Pancreas (tissue), 10 donors: ENCODE results near the gene TTF1. TPM values are rescaled to one million over a fixed set of nuclear protein-coding genes. Genes with fewer than 3 reads are reported as not detected.

ENCODE experiments used
- ATAC-seq, 4 donors: fragments of 200-7000 bp; cut with Tn5 transposase; one replicate each; pipeline versions ENCODE4 v1.8.0 to v1.9.1; 2020; ENCODE audit warnings: mild to moderate bottlenecking in 4 of 4, moderate library complexity in 4 of 4
- DNase-seq, 6 donors: peaks; one replicate each; pipeline ENCODE4 v3.0.0-alpha.2; 2020
- FAIRE-seq: peaks from 2 replicates; lab custom pipeline; 2012; peaks lifted over from hg19 to GRCh38; lab: Jason Lieb, UNC
- H3K27ac ChIP-seq, 4 donors: fragments of 200-600 bp; sonication (generic); 1 replicate in 3 of 4; 2 replicates in 1 of 4; pipeline versions ENCODE4 v1.5.0 to v1.8.0; 2020
- H3K27me3 ChIP-seq, 4 donors: fragments of 200-600 bp; one replicate each; pipeline ENCODE4 v1.8.0; 2021
- H3K36me3 ChIP-seq, 3 donors: fragments of 200-600 bp; sonication (generic) in 1 of 3; one replicate each; pipeline versions ENCODE4 v1.5.0 to v1.8.0; 2020 to 2021
- H3K4me1 ChIP-seq, 3 donors: fragments of 200-600 bp; one replicate each; pipeline ENCODE4 v1.8.0; 2021
- H3K4me3 ChIP-seq, 4 donors: fragments of 200-600 bp; sonication (generic) in 2 of 4; one replicate each; pipeline versions ENCODE4 v1.5.0 to v1.8.0; 2020 to 2021
- H3K9me3 ChIP-seq, 4 donors: fragments of 200-600 bp; one replicate each; pipeline ENCODE4 v1.8.0; 2021
- WGBS, 2 donors: extraction: QIAGEN DNeasy Blood & Tissue Kit; methylation state at CpG; one replicate each; pipeline ENCODE4 v1.1.7; 2013; 5-methylcytosine and 5-hydroxymethylcytosine counted together
- intact Hi-C, 3 donors: fragments of 100-400 bp; cut with DNase I; formaldehyde crosslinking; loops; one replicate each; pipeline versions ENCODE4 v1.11.1 to v1.14.2; 2022
- polyA plus RNA-seq, 2 donors: library from polyadenylated mRNA; stranded (reverse); fragments of 200-250 nt; gene quantifications; one replicate each; pipeline ENCODE4 v1.2.3, GENCODE V29; 2013
- total RNA-seq, 6 donors: library from RNA; stranded (reverse); fragmentation: NEBNext Ultra II Directional in 4 of 6; extraction: Animal tissue kit (Norgen Biotek cat#: 25700) in 4 of 6; gene quantifications; one replicate each; pipeline versions ENCODE4 v1.2.1 to v1.2.4, GENCODE V29; 2021 to 2023
- TF ChIP-seq, protein P1 (sequence below), 4 donors: fragments of 200-600 bp; sonication (generic) in 3 of 4; IDR thresholded peaks; one replicate each; pipeline versions ENCODE4 v1.5.0 to v1.8.0; 2021; ENCODE audit warnings: antibody characterized with exemption in 4 of 4
- donor health status: healthy with polysubstance abuse.
- donor health status: DM: no; HTN: no; CAD: no; lungs with moderate emphysema.
- donor health status: DM: no; HTN: no; CAD: no.
- donor health status: control.
- donor health status: control.
- donor health status: Bipolar disorder and iron deficiency.
- donor health status: DM: yes; HTN: yes; CAD: no.
- donor health status: DM: no; HTN: no; CAD: no.
- donor health status: DM: no; HTN: no; CAD: no.
- donor health status: DM: yes; HTN: yes; CAD: no.

Gene TTF1
- total and polyA plus RNA-seq, 8 donors: 4.5 to 14.0 (median 6.7) TPM

DNA sequence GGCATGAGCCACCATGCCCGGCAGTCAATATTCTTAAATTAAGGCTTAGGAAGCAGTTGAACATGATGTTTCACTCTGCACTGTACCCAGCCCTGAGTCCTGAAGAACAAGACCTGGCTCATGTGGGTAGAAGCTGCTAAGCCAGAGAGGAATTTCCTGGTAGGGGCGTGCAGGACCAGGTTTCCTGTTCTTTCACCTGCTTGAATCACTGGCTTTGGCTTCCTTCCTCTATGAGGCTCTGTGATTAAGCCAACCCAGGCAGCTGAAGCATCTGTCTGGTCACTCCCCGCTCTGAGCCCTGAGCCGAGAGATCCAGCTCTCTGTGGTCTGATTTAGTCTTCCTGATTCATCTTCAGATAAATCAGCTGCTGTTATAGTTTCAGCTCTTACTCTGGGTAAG is 32.5 kb upstream of the TTF1 start:
- no peaks in the 10 kb centered on the region for H3K36me3 ChIP-seq
- TF ChIP-seq, protein P1, sequence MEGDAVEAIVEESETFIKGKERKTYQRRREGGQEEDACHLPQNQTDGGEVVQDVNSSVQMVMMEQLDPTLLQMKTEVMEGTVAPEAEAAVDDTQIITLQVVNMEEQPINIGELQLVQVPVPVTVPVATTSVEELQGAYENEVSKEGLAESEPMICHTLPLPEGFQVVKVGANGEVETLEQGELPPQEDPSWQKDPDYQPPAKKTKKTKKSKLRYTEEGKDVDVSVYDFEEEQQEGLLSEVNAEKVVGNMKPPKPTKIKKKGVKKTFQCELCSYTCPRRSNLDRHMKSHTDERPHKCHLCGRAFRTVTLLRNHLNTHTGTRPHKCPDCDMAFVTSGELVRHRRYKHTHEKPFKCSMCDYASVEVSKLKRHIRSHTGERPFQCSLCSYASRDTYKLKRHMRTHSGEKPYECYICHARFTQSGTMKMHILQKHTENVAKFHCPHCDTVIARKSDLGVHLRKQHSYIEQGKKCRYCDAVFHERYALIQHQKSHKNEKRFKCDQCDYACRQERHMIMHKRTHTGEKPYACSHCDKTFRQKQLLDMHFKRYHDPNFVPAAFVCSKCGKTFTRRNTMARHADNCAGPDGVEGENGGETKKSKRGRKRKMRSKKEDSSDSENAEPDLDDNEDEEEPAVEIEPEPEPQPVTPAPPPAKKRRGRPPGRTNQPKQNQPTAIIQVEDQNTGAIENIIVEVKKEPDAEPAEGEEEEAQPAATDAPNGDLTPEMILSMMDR (IDR thresholded peaks at IDR 0.05): no peak
- ATAC-seq (no peak), FAIRE-seq (no peak), DNase-seq (no peak)
- H3K27me3 ChIP-seq: peaks cover 0 to 8% (median 0%) of the 10 kb centered on the region in 4 donors
- intact Hi-C loops: no loop called here
- no peaks in the 10 kb centered on the region for H3K9me3 ChIP-seq
- H3K27ac ChIP-seq: no peak overlapping the region
- no peak overlapping the region for H3K4me3 ChIP-seq
- H3K4me1 ChIP-seq: no peaks in the 10 kb centered on the region
- 71 to 77% methylated on average over 4 of the region's 4 CpGs for WGBS, 2 donors

DNA sequence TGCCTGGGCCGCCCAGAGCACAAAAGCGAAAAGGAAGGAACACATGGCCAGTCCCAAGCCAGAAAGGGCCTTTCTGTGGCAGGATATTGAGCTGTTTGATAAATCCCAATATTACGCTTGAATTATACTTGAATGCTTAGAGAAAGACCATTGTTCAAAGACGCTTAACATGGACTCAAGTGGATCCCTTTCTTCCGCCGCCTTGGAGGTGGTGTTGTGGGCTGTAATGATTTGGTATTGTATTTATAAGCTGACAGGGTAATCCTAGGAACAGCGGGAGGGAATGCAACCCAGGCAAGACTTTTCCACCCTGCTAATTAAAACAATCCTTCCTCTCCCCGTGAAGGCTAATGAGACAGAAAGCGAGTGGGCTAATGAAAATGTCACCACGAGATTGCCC is 28.2 kb upstream of the TTF1 start:
- no peak overlapping the region for H3K4me3 ChIP-seq
- DNase-seq: no peak
- H3K27me3 ChIP-seq: no peaks in the 10 kb centered on the region
- TF ChIP-seq, protein P1 (IDR thresholded peaks at IDR 0.05): no peak
- H3K27ac ChIP-seq: no peak overlapping the region
- FAIRE-seq: no peak
- no peaks in the 10 kb centered on the region for H3K36me3 ChIP-seq
- no peaks in the 10 kb centered on the region for H3K9me3 ChIP-seq
- H3K4me1 ChIP-seq: no peaks in the 10 kb centered on the region
- no peak for ATAC-seq
- 40 to 45% methylated on average over 10 of the region's 10 CpGs for WGBS, 2 donors
- intact Hi-C loops: no loop called here

DNA sequence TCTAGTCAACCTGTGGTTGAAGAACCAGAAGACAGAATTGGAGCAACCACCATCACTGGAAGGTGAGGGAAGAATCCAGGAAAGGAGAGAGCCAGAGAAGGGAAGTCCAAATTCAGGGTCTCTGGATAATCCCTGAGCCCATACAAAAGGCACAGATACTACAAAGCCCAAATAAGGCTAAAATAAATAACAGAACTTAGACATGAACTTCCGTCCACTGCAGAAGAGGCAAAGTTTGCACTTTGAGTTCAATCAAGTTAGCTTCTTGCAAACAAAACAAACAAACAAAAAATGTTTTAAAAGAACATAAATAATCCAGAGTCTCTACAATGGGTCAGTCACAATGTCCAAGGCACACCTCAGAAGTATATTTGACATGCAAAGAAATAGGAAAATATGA is 24.4 kb upstream of the TTF1 start:
- DNase-seq (no peak), ATAC-seq (no peak), FAIRE-seq (no peak)
- H3K4me1 ChIP-seq: no peaks in the 10 kb centered on the region
- H3K36me3 ChIP-seq: no peaks in the 10 kb centered on the region
- intact Hi-C loops: no loop called here
- no peak overlapping the region for H3K27ac ChIP-seq
- no peaks in the 10 kb centered on the region for H3K9me3 ChIP-seq
- TF ChIP-seq, protein P1 (IDR thresholded peaks at IDR 0.05): no peak
- peaks cover 0 to 8% (median 0%) of the 10 kb centered on the region in 4 donors for H3K27me3 ChIP-seq
- 41 to 52% methylated on average over 1 of the region's 1 CpG for WGBS, 2 donors
- H3K4me3 ChIP-seq: no peak overlapping the region

DNA sequence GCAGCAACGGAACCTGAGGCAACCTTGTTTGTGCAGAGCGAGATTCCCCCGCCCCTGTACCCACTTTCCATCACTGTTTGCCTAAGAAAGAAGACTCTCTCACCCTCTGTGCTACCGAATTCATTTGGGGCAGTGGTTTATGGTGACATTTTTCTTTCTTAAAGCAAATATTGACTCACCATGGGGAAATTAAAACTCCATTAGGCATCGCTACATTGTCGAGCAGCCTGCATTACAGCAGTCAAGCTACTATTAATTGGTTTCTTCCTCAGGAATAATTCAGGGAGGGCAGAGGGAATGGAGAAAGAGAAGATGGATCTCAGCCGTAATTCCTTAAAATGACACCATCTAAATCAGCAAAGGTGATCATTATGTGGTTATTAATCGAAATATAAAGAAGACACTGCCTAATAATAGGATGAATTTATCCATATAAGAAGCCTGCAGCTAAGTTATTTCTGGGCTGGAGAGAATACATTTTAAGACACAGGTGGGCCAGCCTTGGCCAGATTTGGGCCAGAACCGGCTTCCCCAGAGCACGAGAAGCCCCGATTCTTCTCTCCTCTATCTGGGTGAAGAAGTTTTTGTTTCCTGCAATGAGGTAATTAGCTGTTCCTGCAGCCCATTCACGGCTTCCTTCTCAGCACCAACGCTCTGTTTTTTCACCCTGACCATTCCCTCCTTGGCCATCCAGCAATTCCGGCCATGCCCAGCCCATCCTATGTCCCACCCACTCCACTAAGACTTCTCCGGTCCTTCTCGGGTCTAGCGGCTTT is 20.2 kb upstream of the TTF1 start:
- TF ChIP-seq, protein P1 (IDR thresholded peaks at IDR 0.05): no peak
- Histone ChIP-seq H3K36me3 (no peaks in the 10 kb centered on the region), H3K4me1 (no peaks in the 10 kb centered on the region), H3K9me3 (no peaks in the 10 kb centered on the region), H3K27ac (no peak overlapping the region), H3K4me3 (no peak overlapping the region), H3K27me3 (peaks cover 0 to 8% (median 0%) of the 10 kb centered on the region in 4 donors)
- ATAC-seq (no peak), DNase-seq (no peak), FAIRE-seq (no peak)
- 38 to 40% methylated on average over 17 of the region's 17 CpGs for WGBS, 2 donors
- intact Hi-C loops: no loop called here

DNA sequence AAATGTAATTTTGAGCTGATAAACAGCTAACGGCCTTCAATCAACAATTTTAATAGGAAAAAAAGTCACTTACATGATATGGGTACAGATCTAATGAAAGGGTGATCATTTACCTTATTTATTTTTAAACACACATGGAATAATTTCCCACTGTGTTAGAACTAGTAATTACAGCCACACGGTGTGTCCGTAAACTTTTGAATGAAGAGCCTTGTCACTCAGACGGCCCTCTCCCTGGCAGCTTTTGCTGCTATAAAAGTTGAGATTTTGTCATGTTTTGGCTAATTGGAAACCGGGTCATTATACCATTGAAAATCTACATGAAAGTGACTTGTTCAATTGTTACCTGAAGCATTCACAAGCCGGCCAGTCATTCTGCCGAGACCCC is 19.0 kb upstream of the TTF1 start:
- H3K27me3 ChIP-seq: peaks cover 0 to 8% (median 0%) of the 10 kb centered on the region in 4 donors
- ATAC-seq (no peak), FAIRE-seq (no peak), DNase-seq (no peak)
- no peaks in the 10 kb centered on the region for H3K9me3 ChIP-seq
- no peak overlapping the region for H3K4me3 ChIP-seq
- no peak overlapping the region for H3K27ac ChIP-seq
- WGBS, 2 donors: 45 to 54% methylated on average over 7 of the region's 7 CpGs
- intact Hi-C loops: no loop called here
- H3K4me1 ChIP-seq: no peaks in the 10 kb centered on the region
- TF ChIP-seq, protein P1 (IDR thresholded peaks at IDR 0.05): no peak
- H3K36me3 ChIP-seq: no peaks in the 10 kb centered on the region
